ENCODE measurements around the gene ANKH. TPM values are rescaled to one million over a fixed set of nuclear protein-coding genes. Genes with fewer than 3 reads are reported as not detected.

Gene ANKH
- total and polyA plus RNA-seq, 3 experiments from 2014 or later, result 47.0 to 80.5 (median 80.0) TPM

DNA sequence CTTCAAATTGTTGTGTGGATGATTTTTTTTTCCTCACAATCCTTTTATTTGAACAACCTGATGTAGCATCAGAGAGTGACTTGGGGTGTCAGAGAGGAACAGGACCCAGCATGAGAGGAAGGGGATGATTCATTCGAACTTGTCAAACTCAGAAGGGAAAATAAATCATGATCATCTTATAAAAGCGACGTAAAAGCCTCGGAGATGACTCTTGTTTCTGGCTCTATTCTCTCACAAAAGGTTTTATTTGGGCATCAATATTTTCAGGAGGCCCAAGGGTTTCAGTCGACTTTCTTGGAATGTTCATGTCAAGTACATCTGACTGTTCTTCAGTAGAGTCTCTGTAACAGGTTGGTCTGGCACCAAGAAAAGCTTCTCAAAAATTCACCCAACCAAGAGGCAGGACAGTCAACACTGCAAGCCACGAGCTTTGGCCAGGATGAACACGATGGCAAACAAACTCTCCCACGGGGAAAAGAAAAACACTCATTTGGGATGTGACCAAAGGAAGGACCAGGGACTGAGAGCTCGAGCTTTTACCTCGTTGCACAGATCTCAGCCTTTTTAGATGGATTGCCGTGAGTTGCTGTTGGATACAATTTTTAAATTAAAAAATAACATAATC lies 55.1 kb downstream of the ANKH start:
- Histone ChIP-seq H3K4me1 (ENCODE audit: insufficient read depth, low read length) (peaks cover 21% of the 10 kb centered on the region), H3K9me3 (ENCODE audit: low read length) (no peaks in the 10 kb centered on the region), H3K4me3 (ENCODE audit: low read length) (no peak overlapping the region), H3K27ac (ENCODE audit: low read depth, low read length) (no peak overlapping the region), H3K27me3 (ENCODE audit: insufficient read depth, low read length, poor library complexity, severe bottlenecking) (no peaks in the 10 kb centered on the region), H3K36me3 (ENCODE audit: insufficient read depth, low read length) (no peaks in the 10 kb centered on the region)
- Mint-ChIP-seq H3K4me1 (peaks cover 48 to 77% (median 57%) of the 10 kb centered on the region in 3 donors), H3K9me3 (no peaks in the 10 kb centered on the region), H3K27ac (peak overlapping the region in 1 of 8 donors; percentile 77), H3K27me3 (peaks cover 0 to 1% of the 10 kb centered on the region in 2 donors), H3K4me3 (no peak overlapping the region), H3K36me3 (peaks cover 3 to 9% (median 8%) of the 10 kb centered on the region in 3 donors)
- POLR2A ChIA-PET, result no interaction called here
- DNase-seq, result no peak
- CTCF ChIA-PET, result no interaction called here

- Mint-ChIP-seq H3K9me3 (no peaks in the 10 kb centered on the region), H3K27ac (peak overlapping the region in 5 of 8 donors; percentile 42 to 83 (median 77)), H3K36me3 (peaks cover 0 to 6% (median 5%) of the 10 kb centered on the region in 3 donors), H3K27me3 (no peaks in the 10 kb centered on the region), H3K4me1 (peaks cover 63 to 84% (median 75%) of the 10 kb centered on the region in 3 donors), H3K4me3 (peak overlapping the region in 2 of 7 donors; percentile 9 to 28)
- Histone ChIP-seq H3K36me3 (ENCODE audit: insufficient read depth, low read length) (no peaks in the 10 kb centered on the region), H3K4me1 (ENCODE audit: insufficient read depth, low read length) (peaks cover 43% of the 10 kb centered on the region), H3K27ac (ENCODE audit: low read depth, low read length) (no peak overlapping the region), H3K27me3 (ENCODE audit: insufficient read depth, low read length, poor library complexity, severe bottlenecking) (no peaks in the 10 kb centered on the region), H3K9me3 (ENCODE audit: low read length) (no peaks in the 10 kb centered on the region), H3K4me3 (ENCODE audit: low read length) (no peak overlapping the region)
- ChIA-PET POLR2A (no interaction called here), CTCF (no interaction called here)
- DNase-seq, result no peak
These were observed 57.8 kb downstream of the ANKH start for GRCh38 chr5:14813747-14814146.

DNA sequence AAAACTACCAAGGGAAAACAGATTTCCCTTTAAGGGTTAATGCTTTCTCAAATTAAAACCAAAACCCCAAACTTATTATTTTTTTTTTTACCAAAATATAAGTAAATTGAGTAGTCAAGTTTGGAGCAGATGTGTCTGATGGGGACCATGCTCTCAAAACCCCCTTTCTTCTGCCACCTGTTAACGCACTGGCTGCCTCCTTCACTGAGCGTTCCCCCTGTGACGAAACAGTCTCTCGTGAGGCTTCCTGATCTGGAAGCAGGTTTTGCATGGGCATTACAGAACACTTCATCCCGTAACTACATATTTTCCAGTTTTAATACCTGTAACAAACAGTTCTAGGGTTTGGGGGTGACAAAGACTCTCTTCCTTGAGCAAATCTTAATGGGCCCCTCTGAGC lies 59.4 kb downstream of the ANKH start:
- no peaks in the 10 kb centered on the region for H3K27me3 Mint-ChIP-seq
- ChIA-PET POLR2A (interaction anchor here (0.6 kb wide), 1 partner anchor 163 kb away, joined by 3 read pairs; no protein-coding TSS in a partner anchor), CTCF (no interaction called here)
- DNase-seq, result no peak
- Histone ChIP-seq H3K27ac (ENCODE audit: low read depth, low read length) (no peak overlapping the region), H3K27me3 (ENCODE audit: insufficient read depth, low read length, poor library complexity, severe bottlenecking) (no peaks in the 10 kb centered on the region), H3K4me1 (ENCODE audit: insufficient read depth, low read length) (peaks cover 43% of the 10 kb centered on the region), H3K36me3 (ENCODE audit: insufficient read depth, low read length) (no peaks in the 10 kb centered on the region), H3K4me3 (ENCODE audit: low read length) (no peak overlapping the region), H3K9me3 (ENCODE audit: low read length) (no peaks in the 10 kb centered on the region)
- H3K9me3 Mint-ChIP-seq, result no peaks in the 10 kb centered on the region
- peaks cover 0 to 6% (median 6%) of the 10 kb centered on the region in 3 donors for H3K36me3 Mint-ChIP-seq
- peak overlapping the region in 7 of 8 donors; percentile 5 to 84 (median 70) for H3K27ac Mint-ChIP-seq
- H3K4me1 Mint-ChIP-seq, result peaks cover 54 to 84% (median 69%) of the 10 kb centered on the region in 3 donors
- peak overlapping the region in 5 of 7 donors; percentile 0 to 64 (median 2) for H3K4me3 Mint-ChIP-seq

DNA sequence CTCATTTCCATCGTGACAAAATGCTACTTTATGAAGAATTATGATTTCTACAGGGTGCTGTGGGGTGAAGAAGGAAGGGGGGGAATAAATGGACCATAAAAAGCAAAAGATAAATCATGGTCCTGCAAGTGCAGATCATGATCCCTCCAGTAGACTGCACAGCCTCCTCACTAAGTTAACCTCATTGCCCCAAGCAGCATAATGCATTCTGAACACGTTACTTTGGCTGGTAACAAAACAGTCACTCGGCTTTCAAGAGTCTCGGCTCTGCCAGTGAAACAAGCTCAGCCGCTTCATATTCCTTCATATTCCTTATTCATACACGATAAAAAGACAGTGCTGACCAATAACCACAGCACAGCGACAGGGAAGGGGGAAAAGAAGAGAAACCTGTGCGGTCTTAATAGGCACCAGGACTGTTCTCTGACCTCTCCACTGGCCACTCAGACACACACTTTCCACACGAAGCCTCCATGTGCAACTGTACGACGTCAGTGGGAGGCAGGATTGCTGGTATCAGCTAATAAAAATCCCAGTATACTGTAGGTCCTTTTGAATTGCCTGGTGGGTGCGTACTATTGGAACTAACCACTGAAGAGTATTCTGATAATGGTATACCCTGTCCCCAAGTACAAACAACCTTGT lies 60.5 kb downstream of the ANKH start:
- H3K9me3 ChIP-seq (ENCODE audit: low read length), result no peaks in the 10 kb centered on the region
- POLR2A ChIA-PET, result interaction anchor here (0.6 kb wide), 1 partner anchor 162 kb away, joined by 3 read pairs; no protein-coding TSS in a partner anchor
- CTCF ChIA-PET, result no interaction called here
- peaks cover 43% of the 10 kb centered on the region for H3K4me1 ChIP-seq (ENCODE audit: insufficient read depth, low read length)
- peak overlapping the region; percentile 80 to 98 (median 86) for H3K27ac Mint-ChIP-seq
- no peaks in the 10 kb centered on the region for H3K9me3 Mint-ChIP-seq
- H3K27me3 ChIP-seq (ENCODE audit: insufficient read depth, low read length, poor library complexity, severe bottlenecking), result no peaks in the 10 kb centered on the region
- no peaks in the 10 kb centered on the region for H3K36me3 ChIP-seq (ENCODE audit: insufficient read depth, low read length)
- peak overlapping the region in 6 of 7 donors; percentile 81 to 88 (median 85) for H3K4me3 Mint-ChIP-seq
- H3K4me1 Mint-ChIP-seq, result peaks cover 48 to 78% (median 74%) of the 10 kb centered on the region in 3 donors
- no peak overlapping the region for H3K27ac ChIP-seq (ENCODE audit: low read depth, low read length)
- no peak for DNase-seq
- peaks cover 0 to 7% (median 6%) of the 10 kb centered on the region in 3 donors for H3K36me3 Mint-ChIP-seq
- no peak overlapping the region for H3K4me3 ChIP-seq (ENCODE audit: low read length)
- H3K27me3 Mint-ChIP-seq, result no peaks in the 10 kb centered on the region

DNA sequence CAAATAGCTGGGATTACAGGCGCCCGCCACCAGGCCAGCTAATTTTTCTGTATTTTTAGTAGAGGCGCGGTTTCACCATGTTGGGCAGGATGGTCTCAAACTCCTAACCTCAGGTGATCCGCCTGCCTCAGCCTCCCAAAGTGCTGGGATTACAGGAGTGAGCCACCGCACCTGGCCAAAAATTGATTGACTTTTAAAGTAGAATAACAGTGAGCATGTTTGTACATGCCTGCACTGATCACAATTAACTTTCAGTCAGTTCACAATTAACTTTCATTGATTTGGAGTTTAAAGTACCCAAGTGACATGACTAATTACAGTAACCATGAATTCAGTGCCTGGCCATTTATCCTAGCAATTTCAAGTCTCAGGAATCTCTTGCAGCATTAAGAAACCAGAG lies 61.3 kb downstream of the ANKH start:
- peaks cover 0 to 14% (median 6%) of the 10 kb centered on the region in 3 donors for H3K36me3 Mint-ChIP-seq
- H3K27me3 ChIP-seq (ENCODE audit: insufficient read depth, low read length, poor library complexity, severe bottlenecking), result no peaks in the 10 kb centered on the region
- H3K36me3 ChIP-seq (ENCODE audit: insufficient read depth, low read length), result no peaks in the 10 kb centered on the region
- H3K4me1 ChIP-seq (ENCODE audit: insufficient read depth, low read length), result peaks cover 43% of the 10 kb centered on the region
- H3K9me3 Mint-ChIP-seq, result no peaks in the 10 kb centered on the region
- ChIA-PET CTCF (interaction anchor here (0.8 to 1.4 kb wide), 2 partner anchors 55 to 61 kb away, joined by 3 to 4 read pairs; partner anchors contain the start of gene ANKH), POLR2A (interaction anchor here (0.8 to 1.5 kb wide), 3 partner anchors 43 to 63 kb away, joined by 3 to 7 read pairs (median 4); no protein-coding TSS in a partner anchor)
- peak overlapping the region in 6 of 7 donors; percentile 81 to 88 (median 85) for H3K4me3 Mint-ChIP-seq
- no peaks in the 10 kb centered on the region for H3K27me3 Mint-ChIP-seq
- peak overlapping the region; percentile 26 for H3K4me3 ChIP-seq (ENCODE audit: low read length)
- no peaks in the 10 kb centered on the region for H3K9me3 ChIP-seq (ENCODE audit: low read length)
- DNase-seq, result no peak
- no peak overlapping the region for H3K27ac ChIP-seq (ENCODE audit: low read depth, low read length)
- peak overlapping the region; percentile 80 to 98 (median 86) for H3K27ac Mint-ChIP-seq
- H3K4me1 Mint-ChIP-seq, result peaks cover 48 to 71% (median 68%) of the 10 kb centered on the region in 3 donors

DNA sequence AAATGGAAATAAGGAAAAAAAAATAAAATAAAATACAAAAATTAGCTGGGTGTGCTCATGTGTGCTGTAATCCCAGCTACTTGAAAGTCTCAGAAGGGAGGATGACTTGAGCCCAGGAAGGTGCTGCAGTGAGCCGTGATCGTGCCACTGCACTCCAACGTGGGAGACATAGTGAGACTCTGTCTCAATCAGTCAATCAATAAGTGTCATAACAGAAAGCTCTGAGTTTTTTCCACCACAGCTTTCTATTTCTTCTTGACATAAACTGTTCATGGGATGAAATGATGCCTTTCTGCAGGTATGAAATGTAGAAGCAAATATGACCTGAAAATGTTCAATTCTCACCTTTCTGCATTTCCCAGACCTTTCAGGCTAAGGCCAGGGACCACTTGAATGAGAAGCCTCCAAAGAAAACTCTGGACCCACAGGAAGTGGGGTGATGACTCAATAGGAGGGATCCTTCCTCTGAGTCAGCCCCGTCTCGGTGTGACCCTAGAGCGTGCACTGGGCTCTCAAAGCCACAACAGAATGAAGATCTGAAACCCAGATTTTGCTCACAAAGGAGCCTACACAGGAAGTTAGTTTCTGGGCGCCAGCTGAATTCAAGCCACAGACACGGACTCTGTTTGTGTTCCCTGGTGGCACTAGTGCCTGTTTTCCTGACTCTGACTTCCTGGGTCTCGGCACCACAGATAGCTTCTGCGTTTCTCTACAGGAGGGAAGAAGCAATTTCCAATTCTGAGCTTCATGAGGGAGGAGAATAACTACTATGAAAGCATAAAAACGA lies 62.0 kb downstream of the ANKH start:
- H3K27me3 ChIP-seq (ENCODE audit: insufficient read depth, low read length, poor library complexity, severe bottlenecking), result no peaks in the 10 kb centered on the region
- DNase-seq, result peak; percentile 45 to 80 (median 67)
- H3K4me3 ChIP-seq (ENCODE audit: low read length), result peak overlapping the region; percentile 26
- Mint-ChIP-seq H3K4me1 (peaks cover 45 to 64% (median 61%) of the 10 kb centered on the region in 3 donors), H3K9me3 (no peaks in the 10 kb centered on the region), H3K4me3 (peak overlapping the region; percentile 66 to 88 (median 85)), H3K27me3 (no peaks in the 10 kb centered on the region), H3K27ac (peak overlapping the region; percentile 80 to 98 (median 86)), H3K36me3 (peaks cover 0 to 20% (median 9%) of the 10 kb centered on the region in 3 donors)
- no peaks in the 10 kb centered on the region for H3K9me3 ChIP-seq (ENCODE audit: low read length)
- H3K36me3 ChIP-seq (ENCODE audit: insufficient read depth, low read length), result no peaks in the 10 kb centered on the region
- ChIA-PET CTCF (interaction anchor here (0.8 to 1.4 kb wide), 3 partner anchors 10 to 62 kb away, joined by 3 to 4 read pairs (median 3); partner anchors contain the start of gene ANKH), POLR2A (interaction anchor here (0.6 to 1.5 kb wide), 6 partner anchors 18 to 143 kb away, joined by 3 to 7 read pairs (median 4); no protein-coding TSS in a partner anchor)
- peaks cover 43% of the 10 kb centered on the region for H3K4me1 ChIP-seq (ENCODE audit: insufficient read depth, low read length)
- peak overlapping the region; percentile 14 for H3K27ac ChIP-seq (ENCODE audit: low read depth, low read length)

GRCh38 chr5:14807471-14807870 lies 64.1 kb downstream of the ANKH start:
- CTCF ChIA-PET, result no interaction called here
- POLR2A ChIA-PET, result no interaction called here
- H3K4me1 Mint-ChIP-seq, result peaks cover 32 to 58% (median 56%) of the 10 kb centered on the region in 3 donors

More at GRCh38 chr5:14807471-14807870, 64.1 kb downstream of the ANKH start:
- Mint-ChIP-seq H3K36me3 (peaks cover 0 to 25% (median 7%) of the 10 kb centered on the region in 3 donors), H3K4me3 (no peak overlapping the region), H3K27me3 (no peaks in the 10 kb centered on the region), H3K9me3 (no peaks in the 10 kb centered on the region), H3K27ac (peak overlapping the region in 5 of 8 donors; percentile 3 to 64 (median 29))
- Histone ChIP-seq H3K4me3 (ENCODE audit: low read length) (no peak overlapping the region), H3K27ac (ENCODE audit: low read depth, low read length) (no peak overlapping the region), H3K9me3 (ENCODE audit: low read length) (no peaks in the 10 kb centered on the region), H3K4me1 (ENCODE audit: insufficient read depth, low read length) (peaks cover 30% of the 10 kb centered on the region), H3K27me3 (ENCODE audit: insufficient read depth, low read length, poor library complexity, severe bottlenecking) (no peaks in the 10 kb centered on the region), H3K36me3 (ENCODE audit: insufficient read depth, low read length) (no peaks in the 10 kb centered on the region)
- no peak for DNase-seq

Measured in CD8-positive, alpha-beta memory T cell (primary cell).